ENCODE measurements around the gene SPTBN5. TPM values are rescaled to one million over a fixed set of nuclear protein-coding genes. Genes with fewer than 3 reads are reported as not detected.

SPTBN5 gene
- total and polyA plus RNA-seq, 4 donors = 1.6 to 3.5 (median 1.9) TPM

- TF ChIP-seq, protein P1, sequence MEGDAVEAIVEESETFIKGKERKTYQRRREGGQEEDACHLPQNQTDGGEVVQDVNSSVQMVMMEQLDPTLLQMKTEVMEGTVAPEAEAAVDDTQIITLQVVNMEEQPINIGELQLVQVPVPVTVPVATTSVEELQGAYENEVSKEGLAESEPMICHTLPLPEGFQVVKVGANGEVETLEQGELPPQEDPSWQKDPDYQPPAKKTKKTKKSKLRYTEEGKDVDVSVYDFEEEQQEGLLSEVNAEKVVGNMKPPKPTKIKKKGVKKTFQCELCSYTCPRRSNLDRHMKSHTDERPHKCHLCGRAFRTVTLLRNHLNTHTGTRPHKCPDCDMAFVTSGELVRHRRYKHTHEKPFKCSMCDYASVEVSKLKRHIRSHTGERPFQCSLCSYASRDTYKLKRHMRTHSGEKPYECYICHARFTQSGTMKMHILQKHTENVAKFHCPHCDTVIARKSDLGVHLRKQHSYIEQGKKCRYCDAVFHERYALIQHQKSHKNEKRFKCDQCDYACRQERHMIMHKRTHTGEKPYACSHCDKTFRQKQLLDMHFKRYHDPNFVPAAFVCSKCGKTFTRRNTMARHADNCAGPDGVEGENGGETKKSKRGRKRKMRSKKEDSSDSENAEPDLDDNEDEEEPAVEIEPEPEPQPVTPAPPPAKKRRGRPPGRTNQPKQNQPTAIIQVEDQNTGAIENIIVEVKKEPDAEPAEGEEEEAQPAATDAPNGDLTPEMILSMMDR (IDR thresholded peaks at IDR 0.05; ENCODE audit: control extremely low read depth, extremely low read depth) = no peak
- 73 to 76% methylated on average over 22 of the region's 22 CpGs for WGBS, 2 donors
- Histone ChIP-seq H3K9me3 (ENCODE audit: control insufficient read depth in 4 of 4, insufficient read depth in 3 of 4, low read length in 3 of 4) (no peaks in the 10 kb centered on the region), H3K36me3 (ENCODE audit: control insufficient read depth in 4 of 4, insufficient read depth in 4 of 4, low read length in 4 of 4) (peaks cover 0 to 6% (median 0%) of the 10 kb centered on the region in 4 donors), H3K4me3 (no peak overlapping the region), H3K9ac (ENCODE audit: insufficient read depth in 1 of 2, low read length in 2 of 2) (no peak overlapping the region), H3K4me1 (ENCODE audit: control insufficient read depth in 5 of 5, insufficient read depth in 5 of 5, low read length in 5 of 5) (peaks cover 0 to 21% (median 5%) of the 10 kb centered on the region in 5 donors), H3K27me3 (ENCODE audit: control insufficient read depth in 3 of 3, insufficient read depth in 3 of 3, low read length in 2 of 3) (no peaks in the 10 kb centered on the region), H3K27ac (ENCODE audit: low read depth in 1 of 2, low read length in 1 of 2) (peak overlapping the region in 1 of 2 donors; percentile 75)
- DNase-seq = no peak
- ATAC-seq (ENCODE audit: insufficient read depth, low FRiP score) = no peak
These were observed 1.0 kb downstream of the SPTBN5 start for GRCh38 chr15:41892621-41893421.

- Histone ChIP-seq H3K27ac (ENCODE audit: low read depth in 1 of 2, low read length in 1 of 2) (peak overlapping the region in 1 of 2 donors; percentile 66), H3K4me1 (ENCODE audit: control insufficient read depth in 5 of 5, insufficient read depth in 5 of 5, low read length in 5 of 5) (peaks cover 0 to 21% (median 3%) of the 10 kb centered on the region in 5 donors), H3K9me3 (ENCODE audit: control insufficient read depth in 4 of 4, insufficient read depth in 3 of 4, low read length in 3 of 4) (no peaks in the 10 kb centered on the region), H3K9ac (ENCODE audit: insufficient read depth in 1 of 2, low read length in 2 of 2) (no peak overlapping the region), H3K4me3 (no peak overlapping the region), H3K27me3 (ENCODE audit: control insufficient read depth in 3 of 3, insufficient read depth in 3 of 3, low read length in 2 of 3) (no peaks in the 10 kb centered on the region), H3K36me3 (ENCODE audit: control insufficient read depth in 4 of 4, insufficient read depth in 4 of 4, low read length in 4 of 4) (peaks cover 0 to 1% (median 0%) of the 10 kb centered on the region in 4 donors)
- WGBS, 2 donors = 89 to 92% methylated on average over 3 of the region's 3 CpGs
- ATAC-seq (ENCODE audit: insufficient read depth, low FRiP score) (no peak), DNase-seq (no peak)
- TF ChIP-seq, protein P1 (IDR thresholded peaks at IDR 0.05; ENCODE audit: control extremely low read depth, extremely low read depth) = no peak
These were observed 1.9 kb downstream of the SPTBN5 start for GRCh38 chr15:41891946-41892345.

- Histone ChIP-seq H3K9me3 (ENCODE audit: control insufficient read depth in 4 of 4, insufficient read depth in 3 of 4, low read length in 3 of 4) (no peaks in the 10 kb centered on the region), H3K36me3 (ENCODE audit: control insufficient read depth in 4 of 4, insufficient read depth in 4 of 4, low read length in 4 of 4) (peaks cover 0 to 1% (median 0%) of the 10 kb centered on the region in 4 donors), H3K4me3 (no peak overlapping the region), H3K9ac (ENCODE audit: insufficient read depth in 1 of 2, low read length in 2 of 2) (no peak overlapping the region), H3K27ac (ENCODE audit: low read depth in 1 of 2, low read length in 1 of 2) (no peak overlapping the region), H3K4me1 (ENCODE audit: control insufficient read depth in 5 of 5, insufficient read depth in 5 of 5, low read length in 5 of 5) (peaks cover 0 to 19% (median 3%) of the 10 kb centered on the region in 5 donors), H3K27me3 (ENCODE audit: control insufficient read depth in 3 of 3, insufficient read depth in 3 of 3, low read length in 2 of 3) (no peaks in the 10 kb centered on the region)
- ATAC-seq (ENCODE audit: insufficient read depth, low FRiP score) = no peak
- no peak for DNase-seq
- 92 to 94% methylated on average over 6 of the region's 6 CpGs for WGBS, 2 donors
- TF ChIP-seq, protein P1 (IDR thresholded peaks at IDR 0.05; ENCODE audit: control extremely low read depth, extremely low read depth) = no peak
These were observed 2.6 kb downstream of the SPTBN5 start for GRCh38 chr15:41891226-41891625.

Data from lung (tissue), 12 donors.